Measurements from ENCODE around the gene ADGRV1.

- TF ChIP-seq POLR2AphosphoS5 (IDR thresholded peaks at IDR 0.05), result no peak
- TF ChIP-seq POLR2A (IDR thresholded peaks at IDR 0.05), result no peak
Measured at GRCh38 chr5:91042936-91043255, 484.3 kb downstream of the ADGRV1 start.
